CMK (cell line): ENCODE data around the gene GSTP1.
"Not testable (repeated sequence)": the region's sequence is repeated elsewhere in the genome, so short reads cannot be mapped to it uniquely, and the experiment has no call there.

Experiments used
- DNase-seq: peaks from one replicate; pipeline ENCODE4 v3.0.0-alpha.2; 2010; ENCODE audit warnings: low read depth

The GSTP1 gene

DNA sequence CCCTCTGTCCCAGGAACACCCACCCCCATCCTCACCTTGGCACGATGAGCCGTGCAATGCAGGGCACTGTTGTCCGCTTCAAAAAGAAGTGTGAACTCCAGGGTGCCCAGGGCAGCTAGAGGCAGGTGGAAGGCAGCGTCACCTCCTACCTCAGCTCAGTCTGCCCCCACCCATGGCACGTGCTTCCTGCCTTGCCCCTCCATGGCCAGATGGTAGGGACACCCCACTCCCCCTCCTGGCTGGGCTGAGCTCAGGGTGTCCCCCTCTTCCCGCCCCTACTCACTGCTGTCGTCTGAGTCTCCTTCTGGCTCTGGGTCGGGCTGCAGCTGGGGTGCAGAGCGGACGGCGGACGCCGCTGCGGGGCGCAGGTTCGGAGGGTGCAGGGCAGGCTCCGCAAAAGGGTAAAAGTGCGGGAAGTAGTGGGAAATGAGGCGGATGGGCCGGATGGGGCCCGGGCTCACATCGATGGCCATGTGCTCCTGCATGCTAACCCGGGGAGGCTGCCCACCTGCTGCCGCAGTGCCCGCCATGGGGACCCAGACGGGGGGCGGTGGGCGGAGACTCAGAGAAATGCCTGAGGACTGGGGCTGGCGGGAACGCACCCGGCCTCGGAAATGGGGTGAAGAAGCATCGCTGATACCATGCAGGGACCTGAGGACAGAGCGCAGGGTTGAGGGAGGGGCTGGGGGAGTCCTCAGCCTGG, 32.3 kb downstream of the GSTP1 start:
- DNase-seq: no peak

DNA sequence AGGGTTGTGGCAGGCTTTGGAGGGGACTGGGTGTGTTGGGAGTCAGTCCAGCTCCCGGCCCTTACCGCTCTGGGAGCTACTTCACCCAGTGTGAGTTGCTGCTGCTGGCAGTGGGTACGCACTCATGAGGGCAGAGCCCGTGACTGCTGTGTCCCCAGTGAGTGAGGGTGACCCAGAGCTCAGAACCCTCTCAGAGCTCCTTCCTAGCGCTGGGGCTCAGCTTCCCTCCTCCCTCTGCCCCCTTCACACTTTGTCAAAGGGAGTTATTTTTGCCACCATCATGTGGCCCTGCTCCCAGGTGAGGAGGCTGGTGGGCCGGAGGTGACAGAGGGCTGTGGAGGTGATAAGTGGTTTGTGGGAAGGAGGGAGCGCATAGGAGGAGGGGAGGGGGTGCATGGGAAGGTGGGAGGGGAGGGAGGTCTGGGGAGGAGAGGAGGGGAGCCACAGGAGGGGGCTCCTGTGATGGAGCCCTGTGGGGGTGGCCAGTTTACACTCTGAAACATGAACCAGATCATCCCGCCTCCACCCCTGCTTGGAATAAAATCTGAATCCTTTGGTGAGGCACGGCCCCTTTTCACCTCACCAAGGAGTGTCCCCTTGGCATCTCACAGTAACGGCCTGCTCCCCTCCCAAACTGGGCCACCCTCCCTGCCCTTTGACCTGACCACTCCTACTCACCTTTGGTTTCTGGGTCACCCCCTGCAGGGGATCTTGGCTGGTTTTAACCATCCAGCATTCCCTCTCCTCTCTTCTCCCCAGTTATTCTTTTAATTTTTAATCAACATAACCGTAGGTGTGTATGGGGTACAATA, 33.0 kb downstream of the GSTP1 start:
- no peak for DNase-seq

DNA sequence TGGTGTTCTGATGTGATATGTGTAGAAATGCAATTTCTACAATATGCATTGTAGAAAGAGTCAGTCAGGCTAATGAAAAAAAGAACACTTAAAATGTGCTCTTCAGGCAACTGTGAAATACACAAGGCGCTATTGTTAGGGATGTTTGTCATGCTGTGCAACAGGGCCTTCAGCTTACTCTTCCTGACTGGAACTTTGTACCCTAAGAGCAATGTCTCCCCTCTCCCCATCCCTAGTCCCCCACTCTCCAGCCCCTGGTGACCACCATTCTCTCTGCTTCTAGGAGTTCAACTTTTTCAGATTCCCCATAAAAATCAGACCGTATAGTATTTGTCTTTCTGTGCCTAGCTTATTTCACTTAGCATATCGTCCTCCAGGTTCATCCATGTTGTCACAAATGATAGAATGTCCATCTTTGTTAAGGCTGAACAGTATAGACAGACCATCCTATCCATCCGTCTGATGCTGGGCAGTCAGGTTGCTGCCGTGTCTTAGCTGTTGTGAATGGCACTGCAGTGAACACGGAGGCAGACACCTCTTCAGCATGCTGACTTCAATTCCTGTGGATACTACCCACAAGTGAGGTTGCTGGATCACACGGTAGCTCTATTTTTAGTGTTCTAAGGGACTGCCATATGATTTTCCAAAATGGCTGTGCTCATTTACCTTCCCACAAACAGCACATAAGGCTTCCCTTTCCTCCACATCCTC, 33.8 kb downstream of the GSTP1 start:
- no peak for DNase-seq

DNA sequence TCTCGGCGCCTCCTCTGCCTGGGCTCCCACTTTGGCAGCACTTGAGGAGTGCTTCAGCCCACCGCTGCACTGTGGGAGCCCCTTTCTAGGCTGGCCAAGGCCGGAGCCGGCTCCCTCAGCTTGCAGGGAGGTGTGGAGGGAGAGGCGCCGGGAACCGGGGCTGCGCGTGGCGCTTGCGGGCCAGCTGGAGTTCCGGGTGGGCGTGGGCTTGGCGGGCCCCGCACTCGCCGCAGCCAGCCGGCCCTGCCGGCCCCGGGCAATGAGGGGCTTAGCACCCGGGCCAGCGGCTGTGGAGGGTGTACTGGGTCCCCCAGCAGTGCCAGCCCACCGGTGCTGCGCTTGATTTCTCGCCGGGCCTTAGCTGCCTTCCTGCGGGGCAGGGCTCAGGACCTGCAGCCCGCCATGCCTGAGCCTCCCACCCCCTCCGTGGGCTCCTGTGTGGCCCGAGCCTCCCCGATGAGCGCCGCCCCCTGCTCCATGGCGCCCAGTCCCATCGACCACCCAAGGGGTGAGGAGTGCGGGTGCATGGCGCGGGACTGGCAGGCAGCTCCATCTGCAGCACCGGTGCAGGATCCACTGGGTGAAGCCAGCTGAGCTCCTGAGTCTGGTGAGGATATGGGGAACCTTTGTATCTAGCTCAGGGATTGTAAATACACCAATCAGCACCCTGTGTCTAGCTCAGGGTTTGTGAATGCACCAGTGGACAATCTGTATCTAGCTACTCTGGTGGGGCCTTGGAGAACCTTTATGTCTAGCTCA, 35.5 kb downstream of the GSTP1 start:
- DNase-seq: not testable (repeated sequence)

DNA sequence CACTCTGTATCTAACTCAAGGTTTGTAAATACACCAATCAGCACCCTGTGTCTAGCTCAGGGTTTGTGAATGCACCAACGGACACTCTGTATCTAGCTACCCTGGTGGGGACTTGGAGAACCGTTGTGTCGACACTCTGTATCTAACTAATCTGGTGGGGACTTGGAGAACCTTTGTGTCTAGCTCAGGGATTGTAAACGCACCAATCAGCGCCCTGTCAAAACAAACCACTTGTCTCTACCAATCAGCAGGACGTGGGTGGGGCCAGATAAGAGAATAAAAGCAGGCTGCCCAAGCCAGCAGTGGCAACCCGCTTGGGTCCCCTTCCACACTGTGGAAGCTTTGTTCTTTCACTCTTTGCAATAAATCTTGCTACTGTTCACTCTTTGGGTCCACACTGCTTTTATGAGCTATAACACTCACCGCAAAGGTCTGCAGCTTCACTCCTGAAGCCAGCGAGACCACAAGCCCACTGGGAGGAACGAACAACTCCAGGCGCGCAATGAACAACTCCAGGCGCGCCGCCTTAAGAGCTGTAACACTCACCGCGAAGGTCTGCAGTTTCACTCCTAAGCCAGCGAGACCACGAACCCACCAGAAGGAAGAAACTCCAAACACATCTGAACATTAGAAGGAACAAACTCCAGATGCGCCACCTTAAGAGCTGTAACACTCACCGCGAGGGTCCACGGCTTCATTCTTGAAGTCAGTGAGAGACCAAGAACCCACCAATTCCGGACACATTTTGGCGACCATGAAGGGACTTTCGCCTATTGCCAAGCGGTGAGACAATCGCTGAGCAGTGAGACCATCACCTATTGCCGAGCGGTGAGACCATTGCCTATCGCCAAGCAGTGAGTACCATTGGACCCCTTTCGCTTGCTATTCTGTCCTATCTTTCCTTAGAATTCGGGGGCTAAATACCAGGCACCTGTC, 36.3 kb downstream of the GSTP1 start:
- DNase-seq: not testable (repeated sequence)

DNA sequence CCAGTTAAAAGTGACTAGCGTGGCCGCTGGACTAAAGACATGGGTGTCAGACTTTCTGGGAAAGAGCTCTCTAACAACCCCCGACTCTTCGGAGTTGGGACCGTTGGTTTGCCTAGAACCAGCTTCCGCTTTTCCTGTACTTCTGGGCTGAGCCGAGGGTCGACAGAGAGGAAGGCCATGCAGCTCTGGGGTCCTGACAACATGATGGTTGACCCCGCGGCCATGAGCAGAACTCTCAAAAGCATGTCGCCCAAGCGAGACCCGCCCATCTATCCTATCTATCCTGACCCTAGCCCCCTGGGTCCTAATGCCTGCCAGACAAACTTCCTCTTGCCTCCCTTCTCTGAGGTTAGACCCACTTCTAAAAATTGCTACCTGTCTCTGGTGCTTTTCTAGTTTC, 37.0 kb downstream of the GSTP1 start:
- DNase-seq: not testable (repeated sequence)

DNA sequence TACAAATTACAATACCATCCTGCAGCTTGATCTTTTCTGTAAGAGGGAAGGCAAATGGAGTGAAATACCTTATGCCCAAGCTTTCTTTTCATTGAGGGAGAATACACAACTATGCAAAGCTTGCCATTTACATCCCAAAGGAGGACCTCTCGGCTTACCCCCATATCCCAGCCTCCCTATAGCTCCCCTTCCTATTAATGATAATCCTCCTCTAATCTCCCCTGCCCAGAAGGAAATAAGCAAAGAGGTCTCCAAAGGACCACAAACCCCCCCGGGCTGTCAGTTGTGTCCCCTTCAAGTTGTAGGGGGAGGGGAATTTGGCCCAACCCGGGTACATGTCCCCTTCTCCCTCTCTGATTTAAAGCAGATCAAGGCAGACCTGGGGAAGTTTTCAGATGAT, 38.3 kb downstream of the GSTP1 start:
- DNase-seq: not testable (repeated sequence)

DNA sequence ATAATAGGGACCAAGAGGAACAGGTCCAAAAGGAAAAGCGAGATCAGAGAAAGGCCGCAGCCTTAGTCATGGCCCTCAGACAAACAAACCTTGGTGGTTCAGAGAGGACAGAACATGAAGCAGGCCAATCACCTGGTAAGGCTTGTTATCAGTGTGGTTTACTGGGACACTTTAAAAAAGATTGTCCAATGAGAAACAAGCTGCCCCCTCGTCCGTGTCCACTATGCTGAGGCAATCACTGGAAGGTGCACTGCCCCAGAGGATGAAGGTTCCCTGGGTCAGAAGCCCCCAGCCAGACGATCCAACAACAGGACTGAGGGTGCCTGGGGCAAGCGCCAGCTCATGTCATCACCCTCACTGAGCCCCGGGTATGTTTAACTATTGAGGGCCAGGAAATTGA, 39.3 kb downstream of the GSTP1 start:
- DNase-seq: not testable (repeated sequence)

DNA sequence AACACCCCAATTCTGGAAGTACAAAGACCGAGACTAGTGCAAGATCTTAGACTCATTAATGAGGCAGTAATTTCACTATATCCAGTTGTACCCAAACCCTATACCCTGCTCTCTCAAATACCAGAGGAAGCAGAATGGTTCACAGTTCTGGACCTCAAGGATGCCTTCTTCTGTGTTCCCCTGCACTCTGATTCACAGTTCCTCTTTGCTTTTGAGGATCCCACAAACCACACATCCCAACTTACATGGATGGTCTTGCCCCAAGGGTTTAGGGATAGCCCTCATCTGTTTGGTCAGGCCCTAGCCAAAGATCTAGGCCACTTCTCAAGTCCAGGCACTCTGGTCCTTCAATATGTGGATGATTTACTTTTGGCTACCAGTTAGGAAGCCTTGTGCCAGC, 40.2 kb downstream of the GSTP1 start:
- not testable (repeated sequence) for DNase-seq

DNA sequence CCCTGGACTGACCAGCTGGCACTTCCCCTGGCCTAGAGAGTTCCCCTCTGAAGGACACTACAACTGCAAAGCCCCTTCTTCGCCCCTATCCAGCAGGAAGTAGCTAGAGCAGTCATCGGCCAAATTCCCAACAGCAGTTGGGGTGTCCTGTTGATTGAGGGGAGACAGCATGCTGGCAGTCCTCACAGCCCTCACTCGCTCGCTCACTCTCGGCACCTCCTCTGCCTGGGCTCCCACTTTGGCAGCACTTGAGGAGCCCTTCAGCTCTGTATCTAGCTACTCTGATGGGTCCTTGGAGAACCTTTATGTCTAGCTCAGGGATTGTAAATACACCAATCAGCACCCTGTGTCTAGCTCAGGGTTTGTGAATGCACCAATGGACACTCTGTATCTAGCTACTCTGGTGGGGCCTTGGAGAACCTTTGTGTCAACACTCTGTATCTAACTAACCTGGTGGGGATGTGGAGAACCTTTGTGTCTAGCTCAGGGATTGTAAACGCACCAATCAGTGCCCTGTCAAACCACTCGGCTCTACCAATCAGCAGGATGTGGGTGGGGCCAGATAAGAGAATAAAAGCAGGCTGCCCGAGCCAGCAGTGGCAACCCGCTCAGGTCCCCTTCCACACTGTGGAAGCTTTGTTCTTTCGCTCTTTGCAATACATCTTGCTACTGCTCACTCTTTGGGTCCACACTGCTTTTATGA, 42.7 kb downstream of the GSTP1 start:
- not testable (repeated sequence) for DNase-seq

DNA sequence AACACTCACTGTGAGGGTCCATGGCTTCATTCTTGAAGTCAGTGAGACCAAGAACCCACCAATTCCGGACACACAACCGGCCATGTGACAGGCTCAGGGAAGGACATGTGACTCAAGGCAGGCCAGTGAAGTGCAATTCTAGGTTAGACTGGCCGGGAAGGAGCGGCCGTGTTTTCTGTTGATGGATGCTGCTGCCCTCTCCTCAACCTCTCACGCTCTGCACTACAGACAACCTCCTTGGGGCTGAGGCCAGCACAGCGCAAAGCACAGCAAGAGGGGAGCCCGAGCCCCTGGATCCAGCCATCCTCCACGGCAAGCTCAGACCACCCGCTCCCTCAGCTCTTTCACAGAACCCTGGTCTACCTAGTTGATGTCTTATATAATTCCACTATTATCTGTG, 43.4 kb downstream of the GSTP1 start:
- DNase-seq: no peak

DNA sequence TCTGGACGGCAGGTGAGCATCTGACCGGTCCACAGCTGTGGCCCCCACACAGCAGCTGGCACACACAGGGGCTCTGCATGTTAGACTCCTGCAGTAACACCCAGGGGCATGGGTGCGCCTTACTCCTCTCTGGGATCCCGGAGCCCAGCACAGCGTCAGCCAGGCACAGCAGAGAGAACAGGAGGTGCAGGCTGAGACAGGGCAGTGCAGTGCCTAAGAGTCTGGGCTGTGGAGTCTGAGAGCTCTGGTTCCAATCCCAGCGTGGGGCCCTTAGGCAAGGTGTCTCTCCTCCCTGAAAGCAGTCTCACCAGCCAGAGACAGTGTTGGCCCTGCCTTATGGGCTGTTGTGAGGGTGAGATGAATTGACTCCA, 43.8 kb downstream of the GSTP1 start:
- no peak for DNase-seq

DNA sequence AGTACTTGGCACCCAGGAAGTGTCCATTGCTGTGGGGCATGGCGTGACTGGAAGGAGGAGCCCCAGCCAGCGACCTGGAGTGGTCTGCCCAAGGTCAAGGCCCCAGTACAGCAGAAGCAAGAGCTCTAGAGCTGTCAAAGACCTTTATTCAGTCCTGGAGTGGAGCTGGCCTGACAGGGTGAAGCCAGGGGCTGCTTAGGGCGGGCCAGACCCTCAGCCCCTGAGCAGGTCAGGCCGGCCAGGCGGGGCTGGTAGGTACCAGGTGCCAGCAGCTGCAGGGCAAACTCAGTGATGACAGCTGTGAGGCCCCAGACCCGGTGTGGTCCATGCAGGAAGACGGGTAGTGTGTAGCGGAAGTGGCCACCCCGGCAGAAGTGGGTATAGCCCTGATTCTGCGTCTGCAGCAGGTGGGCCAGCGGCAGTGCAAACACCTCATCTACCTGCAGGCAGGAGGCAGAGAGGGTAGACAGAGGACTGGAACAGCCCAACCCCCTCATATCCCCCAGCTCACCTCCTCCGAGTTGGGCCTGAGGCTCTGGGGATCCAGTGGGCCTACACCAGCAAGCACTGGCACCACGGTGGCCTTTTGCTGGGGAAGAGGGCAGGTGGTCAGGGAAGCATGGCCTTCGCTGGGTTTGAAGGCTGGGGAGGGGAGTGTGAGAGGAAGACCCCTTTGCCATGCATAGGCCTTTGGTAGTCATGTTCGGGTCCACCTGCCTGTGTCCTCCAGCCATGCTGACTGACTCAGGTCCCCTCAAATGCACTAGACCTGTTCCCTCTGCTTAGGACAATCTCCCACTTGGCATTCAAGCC, 44.4 kb downstream of the GSTP1 start:
- DNase-seq: no peak

DNA sequence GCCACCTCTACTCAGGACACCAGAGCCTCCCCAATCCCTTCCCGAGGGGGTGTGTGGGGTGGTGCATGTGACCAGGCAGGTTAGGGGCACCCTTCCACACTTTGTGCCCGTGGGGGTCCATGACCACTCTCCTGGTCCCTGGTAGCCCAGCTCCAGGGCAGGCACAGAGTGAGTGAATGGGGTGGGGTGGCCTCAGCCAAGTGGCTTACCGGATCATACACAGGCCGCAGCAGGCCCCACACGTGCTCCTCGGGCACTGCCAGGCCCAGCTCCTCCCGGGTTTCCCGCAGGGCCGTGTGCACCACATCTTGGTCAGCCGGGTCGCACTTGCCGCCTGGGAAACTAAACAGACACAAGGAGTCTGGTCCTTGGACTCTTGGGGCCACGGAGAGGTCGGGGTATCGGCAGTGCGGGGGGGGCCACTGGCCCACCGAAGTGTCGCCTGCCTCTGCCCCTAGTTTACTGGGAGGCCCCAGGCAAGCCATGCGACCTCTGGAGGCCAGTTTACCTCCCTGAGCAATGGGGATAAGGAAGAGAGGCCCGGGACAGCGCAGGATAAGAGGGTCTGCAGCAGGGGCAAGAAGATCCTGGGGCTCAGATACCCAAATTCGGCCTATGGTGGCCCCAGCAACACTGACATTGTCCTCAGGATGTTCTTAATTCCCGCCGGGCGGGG, 45.2 kb downstream of the GSTP1 start:
- DNase-seq: no peak

DNA sequence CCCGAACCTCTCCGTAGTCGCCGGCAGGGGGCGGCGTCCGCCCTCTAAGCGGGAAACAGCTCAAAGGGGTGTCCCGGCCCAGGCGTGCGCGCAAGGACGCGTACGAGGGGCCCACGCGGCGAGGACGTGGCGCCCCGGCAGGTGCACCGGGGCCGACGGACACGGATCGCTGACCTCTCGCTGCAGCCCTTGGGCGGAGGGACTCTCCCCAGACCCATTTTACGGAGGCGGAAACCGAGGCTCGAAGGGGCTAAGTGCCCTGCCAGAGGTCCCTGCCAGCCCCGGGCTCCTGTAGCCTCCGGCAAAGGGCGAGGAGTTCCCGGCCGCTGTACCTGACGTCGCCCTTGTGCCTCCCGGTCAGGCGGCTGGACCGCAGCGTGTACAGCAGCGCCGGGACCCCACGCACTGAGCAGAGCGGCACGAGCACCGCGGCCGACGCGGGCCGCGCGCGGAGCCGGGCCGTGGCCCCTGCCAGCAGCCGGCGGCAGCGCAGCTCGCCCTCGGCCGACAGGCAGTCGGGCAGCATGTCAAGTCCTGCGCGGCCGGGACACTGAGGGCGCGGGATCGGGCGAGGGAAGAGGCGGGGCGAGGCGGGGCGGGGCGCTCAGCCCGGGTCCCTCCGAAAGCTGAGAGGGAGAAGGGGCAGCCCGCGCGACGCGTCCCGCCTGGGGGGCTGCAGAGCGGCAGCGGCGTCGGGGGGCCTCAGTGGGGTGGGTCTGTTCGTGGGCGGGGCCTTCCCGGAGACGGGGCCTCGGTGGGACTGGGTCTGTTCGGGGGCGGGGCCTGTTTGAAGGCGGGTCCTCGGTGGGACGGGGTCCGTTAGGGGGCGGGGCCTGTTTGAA, 46.0 kb downstream of the GSTP1 start, which contains the start of gene NUDT8:
Gene NUDT8 (minus strand): TSS at position 552 of the 842 bp plus-strand sequence. CDS start 26 bp downstream, at position 526.
- DNase-seq: peak; percentile 67

DNA sequence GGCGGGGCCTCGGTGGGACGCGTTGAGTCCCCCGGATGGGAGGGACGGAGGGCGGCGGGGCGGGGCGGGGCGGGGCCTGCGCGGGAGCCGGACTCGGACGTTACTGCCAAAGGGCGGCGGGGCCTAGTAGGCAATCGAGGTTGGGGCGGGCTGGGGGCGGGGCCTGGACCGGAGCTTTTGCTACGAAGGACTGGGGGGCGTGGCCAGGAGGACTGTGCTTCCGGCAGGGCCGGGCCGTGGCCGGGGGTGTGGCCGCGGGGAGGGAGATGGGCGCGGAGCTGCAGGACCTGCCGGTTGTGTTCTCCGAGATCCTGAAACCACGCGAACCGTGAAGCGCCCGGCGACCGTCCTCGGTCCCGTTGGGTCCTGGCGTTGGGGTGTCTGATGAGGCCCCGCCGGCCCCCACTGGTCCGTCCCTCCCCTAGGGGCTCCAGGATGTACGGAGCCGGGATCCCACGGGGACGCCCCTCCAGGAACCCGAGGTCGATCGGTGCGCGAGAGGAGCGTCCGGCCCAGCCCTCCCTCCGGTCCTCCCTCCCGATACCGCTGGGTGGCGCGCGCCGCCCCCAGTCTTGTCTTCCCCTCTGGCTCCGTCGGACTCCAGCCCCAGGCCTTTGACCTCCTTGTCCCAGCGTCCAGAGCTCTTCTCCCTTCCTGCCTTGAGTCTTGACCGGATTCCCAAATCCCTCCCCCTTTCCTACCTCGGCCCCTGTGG, 46.8 kb downstream of the GSTP1 start:
- peak; percentile 96 for DNase-seq

DNA sequence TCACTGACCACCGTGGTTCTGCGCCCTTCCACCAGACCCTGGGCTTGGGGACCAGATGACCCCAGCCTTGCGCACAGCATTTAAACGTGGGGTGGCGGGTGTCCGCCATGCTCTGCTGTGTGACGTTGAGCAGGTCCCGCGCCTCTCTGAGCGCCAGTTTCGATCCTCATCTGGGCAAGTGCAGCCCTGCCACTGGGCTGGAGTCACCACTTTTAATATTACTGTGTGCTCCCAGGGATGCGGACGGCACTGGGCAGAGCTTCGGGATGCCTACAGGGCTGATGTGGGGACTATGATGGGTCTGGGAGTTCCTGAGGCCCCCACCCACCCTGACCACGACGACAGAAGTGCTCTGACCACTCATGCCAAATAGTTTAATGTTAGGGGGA, 47.3 kb downstream of the GSTP1 start:
- DNase-seq: no peak
